AG04450 (cell line): ENCODE results near the gene CGB8. TPM values are rescaled to one million over a fixed set of nuclear protein-coding genes. Genes with fewer than 3 reads are reported as not detected.
"Not testable (repeated sequence)": the region's sequence is repeated elsewhere in the genome, so short reads cannot be mapped to it uniquely, and the experiment has no call there.

Source experiments
- CTCF ChIA-PET: fragments of 300-600, 350-600 bp; formaldehyde crosslinking; extraction: SDS; loops from one replicate; lab custom pipeline; 2022; ENCODE audit warnings: antibody characterized with exemption, inconsistent platforms; lab: Charles Lee
- POLR2A ChIA-PET: fragments of 350-600 bp; formaldehyde crosslinking; extraction: SDS; loops from one replicate; lab custom pipeline; 2021; ENCODE audit warnings: antibody characterized with exemption, inconsistent platforms; lab: Yijun Ruan, JAX
- DNase-seq: peaks from one replicate; pipeline ENCODE4 v3.0.0-alpha.2; 2011; ENCODE audit warnings: low read depth, low spot score
- H3K27ac ChIP-seq: one replicate; pipeline ENCODE4 v1.5.1; 2012; ENCODE audit warnings: low read depth, low read length, control low read depth
- H3K27me3 ChIP-seq: one replicate; pipeline ENCODE4 v1.6.0; 2012; ENCODE audit warnings: low read length; ENCODE audit not compliant: control insufficient read depth, insufficient read depth
- H3K4me3 ChIP-seq: 2 replicates; pipeline ENCODE4 v1.5.1; 2011; ENCODE audit warnings: mild to moderate bottlenecking, low read depth, low read length, control low read depth
- H3K9me3 ChIP-seq: 2 replicates; pipeline ENCODE4 v1.5.1; 2012; ENCODE audit warnings: low read length; ENCODE audit not compliant: control insufficient read depth, insufficient read depth
- CTCF ChIP-seq: IDR thresholded peaks from 2 replicates; pipeline ENCODE4 v1.5.1; 2011; ENCODE audit warnings: low read depth, low read length, control low read depth, inconsistent platforms
- polyA plus RNA-seq: library from polyadenylated mRNA; depleted of rRNA; stranded (reverse); fragments of >200 nt; gene quantifications from 2 replicates; pipeline ENCODE4 v1.2.3, GENCODE V29; 2011

Gene CGB8
- polyA plus RNA-seq, 1 experiment = not detected

- Histone ChIP-seq H3K27ac (no peak overlapping the region), H3K4me3 (peak overlapping the region; percentile 10; the same call in 1 of the 2 replicates), H3K27me3 (no peaks in the 10 kb centered on the region), H3K9me3 (no peaks in the 10 kb centered on the region; the same call in 1 of the 2 replicates)
- no peak for DNase-seq
- ChIA-PET CTCF (interaction anchor here (0.6 to 3.7 kb wide), 4 partner anchors 21 to 453 kb away, joined by 3 to 28 read pairs (median 6); partner anchors contain the start of genes GYS1 and RUVBL2), POLR2A (interaction anchor here (1.0 kb wide), 1 partner anchor 26 kb away, joined by 3 read pairs; the partner anchor contains the start of genes GYS1 and RUVBL2)
- no peak for TF ChIP-seq CTCF
Observed at GRCh38 chr19:49019242-49019932, 29.5 kb downstream of the CGB8 start.

DNA sequence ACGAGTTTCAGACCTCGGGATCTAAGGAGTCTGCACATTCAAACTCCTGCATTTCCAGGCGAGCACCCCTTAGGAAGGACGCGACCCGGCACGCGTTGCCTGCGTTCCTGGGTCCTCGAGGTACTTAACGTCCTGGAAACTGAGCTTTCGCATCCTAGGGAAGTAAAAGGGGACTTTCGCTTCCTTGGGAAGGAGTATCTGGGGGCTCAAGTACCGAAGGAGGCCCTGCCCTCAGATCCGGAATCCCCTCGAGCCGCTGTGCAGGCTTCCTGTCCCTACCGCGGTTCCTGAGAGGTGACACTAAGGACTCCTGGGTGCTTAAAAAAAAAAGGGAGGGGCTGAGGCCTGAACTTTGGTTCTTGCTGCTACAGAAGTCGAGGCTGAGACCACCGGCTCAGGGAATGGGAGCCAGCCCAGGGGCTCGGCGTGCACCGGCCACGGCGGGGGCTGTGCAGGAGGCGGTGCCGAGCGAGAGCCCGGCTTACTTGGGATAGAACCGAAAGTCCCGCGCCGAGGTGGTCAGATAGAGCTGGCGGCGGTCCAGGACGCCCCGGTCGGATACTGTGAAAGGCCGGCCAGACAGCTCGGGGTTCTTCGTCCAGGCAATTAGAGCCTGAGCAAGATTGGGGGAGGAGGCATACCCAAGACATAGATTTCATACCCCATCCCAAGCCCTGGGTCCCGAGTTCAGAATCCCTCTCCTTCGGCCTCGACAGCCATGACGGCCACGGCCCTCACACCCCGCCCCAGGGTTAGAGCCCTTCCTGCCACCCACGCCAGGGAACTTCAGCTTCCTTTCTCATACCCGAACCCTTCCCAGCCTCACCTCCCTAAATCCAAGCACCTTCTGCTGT, 30.3 kb downstream of the CGB8 start:
- not testable (repeated sequence) for H3K27ac ChIP-seq, DNase-seq, H3K27me3 ChIP-seq, H3K9me3 ChIP-seq
- peak overlapping the region; percentile 49 for H3K4me3 ChIP-seq
- ChIA-PET CTCF (interaction anchor here (0.6 to 3.7 kb wide), 6 partner anchors 20 to 453 kb away, joined by 3 to 28 read pairs (median 6); partner anchors contain the start of genes CGB7, GYS1 and RUVBL2), POLR2A (interaction anchor here (1.0 kb wide), 1 partner anchor 25 kb away, joined by 3 read pairs; the partner anchor contains the start of genes GYS1 and RUVBL2)

GRCh38 chr19:49017666-49018351, 31.1 kb downstream of the CGB8 start:
- ChIA-PET POLR2A (interaction anchor here (0.6 to 0.9 kb wide), 4 partner anchors 9 to 40 kb away, joined by 3 to 4 read pairs (median 3); partner anchors contain the start of genes CGB7, GYS1 and RUVBL2), CTCF (interaction anchor here (0.6 to 3.7 kb wide), 5 partner anchors 19 to 181 kb away, joined by 3 to 28 read pairs (median 5); partner anchors contain the start of genes CGB7 and RUVBL2)
- peak; percentile 58 for TF ChIP-seq CTCF
- H3K9me3 ChIP-seq = no peaks in the 10 kb centered on the region; the same call in 1 of the 2 replicates
- no peak overlapping the region for H3K27ac ChIP-seq
- peak overlapping the region; percentile 49 for H3K4me3 ChIP-seq
- DNase-seq = no peak
- H3K27me3 ChIP-seq = no peaks in the 10 kb centered on the region

GRCh38 chr19:49017041-49017665, 31.8 kb downstream of the CGB8 start, which contains the start of gene LHB:
LHB (minus strand) TSS chr19:49017091; CDS start chr19:49017081, 10 bp downstream.
- ChIA-PET POLR2A (interaction anchor here (0.6 to 0.9 kb wide), 4 partner anchors 8 to 41 kb away, joined by 3 to 4 read pairs (median 3); partner anchors contain the start of genes CGB7, GYS1 and RUVBL2), CTCF (interaction anchor here (0.6 to 3.7 kb wide), 4 partner anchors 18 to 120 kb away, joined by 3 to 28 read pairs (median 4); partner anchors contain the start of genes CGB7 and RUVBL2)

More at GRCh38 chr19:49017041-49017665, 31.8 kb downstream of the CGB8 start, which contains the start of gene LHB:
- no peak within 1 kb of the TSS for H3K27ac ChIP-seq
- H3K4me3 ChIP-seq = peak within 1 kb of the TSS; percentile 49
- DNase-seq = no peak
- no peak for TF ChIP-seq CTCF
- no peaks in the 10 kb centered on the region for H3K27me3 ChIP-seq
- H3K9me3 ChIP-seq = no peaks in the 10 kb centered on the region; the same call in 1 of the 2 replicates
